Right atrium auricular region (tissue), 2 donors: Measurements from ENCODE around the gene CREB3L2. TPM values are rescaled to one million over a fixed set of nuclear protein-coding genes. Genes with fewer than 3 reads are reported as not detected.
A peak's percentile ranks its signal among the peaks of the same experiment; 100 is the strongest.
"Not testable (repeated sequence)": the region's sequence is repeated elsewhere in the genome, so short reads cannot be mapped to it uniquely, and the experiment has no call there.

Experiments used
- DNase-seq: peaks from one replicate; pipeline ENCODE4 v3.0.0-alpha.2; 2019; ENCODE audit warnings: low spot score
- H3K27ac ChIP-seq, 2 donors: fragments of 200-600 bp; sonication (generic); 1 replicate in 1 of 2; 2 replicates in 1 of 2; pipeline ENCODE4 v1.5.1; 2016 to 2019
- H3K27me3 ChIP-seq, 2 donors: fragments of 200-600 bp; sonication (generic); one replicate each; pipeline versions ENCODE4 v1.5.1 to v1.6.0; 2017 to 2019
- H3K36me3 ChIP-seq: fragments of 200-600 bp; sonication (generic); one replicate; pipeline ENCODE4 v1.5.1; 2016
- H3K4me1 ChIP-seq, 2 donors: fragments of 200-600 bp; sonication (generic); one replicate each; pipeline versions ENCODE4 v1.5.1 to v1.6.0; 2017 to 2019
- H3K4me3 ChIP-seq, 2 donors: fragments of 200-600 bp; sonication (generic); 1 replicate in 1 of 2; 2 replicates in 1 of 2; pipeline ENCODE4 v1.5.1; 2017 to 2019; ENCODE audit warnings: mild to moderate bottlenecking in 1 of 2, moderate library complexity in 1 of 2
- H3K9me3 ChIP-seq, 2 donors: fragments of 200-600 bp; sonication (generic); one replicate each; pipeline ENCODE4 v1.5.1; 2019
- total RNA-seq, 2 donors: library from RNA; depleted of rRNA; stranded (reverse); fragments of >200 nt; gene quantifications; one replicate each; pipeline ENCODE4 v1.1.0, GENCODE V29; 2016
- TF ChIP-seq, protein P1 (sequence below), 2 donors: fragments of 200-600 bp; sonication (generic); IDR thresholded peaks; one replicate each; pipeline ENCODE4 v1.5.1; 2019; ENCODE audit warnings: antibody characterized with exemption in 2 of 2

Gene CREB3L2
- total RNA-seq, 2 donors from 2014 or later: 25.6 to 39.6 TPM

DNA sequence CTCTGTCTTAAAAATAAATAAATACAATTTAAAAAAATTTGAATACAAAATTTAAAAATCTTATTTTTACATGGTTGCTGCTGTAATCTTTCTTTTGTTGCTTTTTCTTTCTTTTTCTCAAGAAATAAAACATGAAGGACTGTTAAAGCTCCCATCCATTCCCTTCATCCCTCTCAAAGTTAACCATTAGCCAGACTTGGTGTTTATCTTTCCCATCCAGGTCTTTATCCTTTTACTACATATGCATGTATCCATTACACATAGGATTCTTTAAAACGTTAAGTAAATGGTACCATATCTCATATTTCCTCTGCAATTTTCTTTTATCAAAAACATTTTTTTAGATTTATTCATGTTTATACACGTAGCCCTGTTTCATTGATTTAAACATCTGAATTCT is 70.1 kb downstream of the CREB3L2 start:
- TF ChIP-seq, protein P1, sequence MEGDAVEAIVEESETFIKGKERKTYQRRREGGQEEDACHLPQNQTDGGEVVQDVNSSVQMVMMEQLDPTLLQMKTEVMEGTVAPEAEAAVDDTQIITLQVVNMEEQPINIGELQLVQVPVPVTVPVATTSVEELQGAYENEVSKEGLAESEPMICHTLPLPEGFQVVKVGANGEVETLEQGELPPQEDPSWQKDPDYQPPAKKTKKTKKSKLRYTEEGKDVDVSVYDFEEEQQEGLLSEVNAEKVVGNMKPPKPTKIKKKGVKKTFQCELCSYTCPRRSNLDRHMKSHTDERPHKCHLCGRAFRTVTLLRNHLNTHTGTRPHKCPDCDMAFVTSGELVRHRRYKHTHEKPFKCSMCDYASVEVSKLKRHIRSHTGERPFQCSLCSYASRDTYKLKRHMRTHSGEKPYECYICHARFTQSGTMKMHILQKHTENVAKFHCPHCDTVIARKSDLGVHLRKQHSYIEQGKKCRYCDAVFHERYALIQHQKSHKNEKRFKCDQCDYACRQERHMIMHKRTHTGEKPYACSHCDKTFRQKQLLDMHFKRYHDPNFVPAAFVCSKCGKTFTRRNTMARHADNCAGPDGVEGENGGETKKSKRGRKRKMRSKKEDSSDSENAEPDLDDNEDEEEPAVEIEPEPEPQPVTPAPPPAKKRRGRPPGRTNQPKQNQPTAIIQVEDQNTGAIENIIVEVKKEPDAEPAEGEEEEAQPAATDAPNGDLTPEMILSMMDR (IDR thresholded peaks at IDR 0.05): no peak
- DNase-seq: no peak
- Histone ChIP-seq H3K9me3 (no peaks in the 10 kb centered on the region), H3K27ac (no peak overlapping the region), H3K36me3 (peaks cover 2% of the 10 kb centered on the region), H3K4me1 (peaks cover 0 to 48% of the 10 kb centered on the region in 2 donors), H3K27me3 (no peaks in the 10 kb centered on the region), H3K4me3 (no peak overlapping the region)

- Histone ChIP-seq H3K36me3 (peaks cover 9% of the 10 kb centered on the region), H3K9me3 (no peaks in the 10 kb centered on the region), H3K4me3 (no peak overlapping the region), H3K4me1 (peaks cover 0 to 38% of the 10 kb centered on the region in 2 donors), H3K27ac (no peak overlapping the region), H3K27me3 (no peaks in the 10 kb centered on the region)
- TF ChIP-seq, protein P1 (IDR thresholded peaks at IDR 0.05): no peak
- DNase-seq: no peak
These were observed 71.3 kb downstream of the CREB3L2 start for GRCh38 chr7:137930581-137930980.

GRCh38 chr7:137928626-137929025 is 73.3 kb downstream of the CREB3L2 start:
- Histone ChIP-seq H3K27ac (no peak overlapping the region), H3K4me1 (peaks cover 0 to 35% of the 10 kb centered on the region in 2 donors), H3K27me3 (no peaks in the 10 kb centered on the region)

GRCh38 chr7:137927386-137927785 is 74.5 kb downstream of the CREB3L2 start:
- DNase-seq: no peak
- TF ChIP-seq, protein P1 (IDR thresholded peaks at IDR 0.05): no peak
- H3K4me3 ChIP-seq: no peak overlapping the region
- H3K4me1 ChIP-seq: peaks cover 0 to 23% of the 10 kb centered on the region in 2 donors
- H3K9me3 ChIP-seq: no peaks in the 10 kb centered on the region
- peaks cover 9% of the 10 kb centered on the region for H3K36me3 ChIP-seq
- no peaks in the 10 kb centered on the region for H3K27me3 ChIP-seq
- H3K27ac ChIP-seq: no peak overlapping the region

More at GRCh38 chr7:137928626-137929025, 73.3 kb downstream of the CREB3L2 start:
- no peaks in the 10 kb centered on the region for H3K9me3 ChIP-seq
- peaks cover 9% of the 10 kb centered on the region for H3K36me3 ChIP-seq
- TF ChIP-seq, protein P1 (IDR thresholded peaks at IDR 0.05): no peak
- DNase-seq: no peak
- H3K4me3 ChIP-seq: no peak overlapping the region

- H3K9me3 ChIP-seq, H3K27ac ChIP-seq, H3K36me3 ChIP-seq, H3K4me3 ChIP-seq, DNase-seq, H3K27me3 ChIP-seq: not testable (repeated sequence)
- peaks cover 0 to 28% of the 10 kb centered on the region in 2 donors for H3K4me1 ChIP-seq
These were observed 75.7 kb downstream of the CREB3L2 start for GRCh38 chr7:137926206-137926605.

- Histone ChIP-seq H3K36me3 (peaks cover 9% of the 10 kb centered on the region), H3K4me1 (peaks cover 0 to 32% of the 10 kb centered on the region in 2 donors), H3K4me3 (no peak overlapping the region), H3K9me3 (no peaks in the 10 kb centered on the region), H3K27ac (peak overlapping the region; percentile 40 to 59), H3K27me3 (no peaks in the 10 kb centered on the region)
- DNase-seq: no peak
- TF ChIP-seq, protein P1 (IDR thresholded peaks at IDR 0.05): no peak
These were observed 76.1 kb downstream of the CREB3L2 start for GRCh38 chr7:137925754-137926153.
